ENCODE data around the gene SNRPA1.

The SNRPA1 gene

GRCh38 chr15:101248274-101248673 is 46.8 kb downstream of the SNRPA1 start:
- no peaks in the 10 kb centered on the region for H3K27me3 Mint-ChIP-seq
- H3K9me3 Mint-ChIP-seq (ENCODE audit: low read depth) = no peaks in the 10 kb centered on the region
- peak overlapping the region; percentile 90 for H3K4me3 Mint-ChIP-seq
- H3K4me1 Mint-ChIP-seq (ENCODE audit: low read depth) = peaks cover 77% of the 10 kb centered on the region
- H3K36me3 Mint-ChIP-seq = peaks cover 19% of the 10 kb centered on the region
- peak overlapping the region; percentile 72 for H3K27ac Mint-ChIP-seq

GRCh38 chr15:101246824-101247745 is 48.0 kb downstream of the SNRPA1 start:
- H3K36me3 Mint-ChIP-seq = peaks cover 20% of the 10 kb centered on the region
- no peaks in the 10 kb centered on the region for H3K27me3 Mint-ChIP-seq
- peak overlapping the region; percentile 91 for H3K27ac Mint-ChIP-seq
- H3K4me3 Mint-ChIP-seq = peak overlapping the region; percentile 90
- H3K4me1 Mint-ChIP-seq (ENCODE audit: low read depth) = peaks cover 78% of the 10 kb centered on the region
- H3K9me3 Mint-ChIP-seq (ENCODE audit: low read depth) = no peaks in the 10 kb centered on the region

GRCh38 chr15:101246391-101246790 is 48.7 kb downstream of the SNRPA1 start:
- peak overlapping the region; percentile 90 for H3K4me3 Mint-ChIP-seq
- H3K36me3 Mint-ChIP-seq = peaks cover 22% of the 10 kb centered on the region

DNA sequence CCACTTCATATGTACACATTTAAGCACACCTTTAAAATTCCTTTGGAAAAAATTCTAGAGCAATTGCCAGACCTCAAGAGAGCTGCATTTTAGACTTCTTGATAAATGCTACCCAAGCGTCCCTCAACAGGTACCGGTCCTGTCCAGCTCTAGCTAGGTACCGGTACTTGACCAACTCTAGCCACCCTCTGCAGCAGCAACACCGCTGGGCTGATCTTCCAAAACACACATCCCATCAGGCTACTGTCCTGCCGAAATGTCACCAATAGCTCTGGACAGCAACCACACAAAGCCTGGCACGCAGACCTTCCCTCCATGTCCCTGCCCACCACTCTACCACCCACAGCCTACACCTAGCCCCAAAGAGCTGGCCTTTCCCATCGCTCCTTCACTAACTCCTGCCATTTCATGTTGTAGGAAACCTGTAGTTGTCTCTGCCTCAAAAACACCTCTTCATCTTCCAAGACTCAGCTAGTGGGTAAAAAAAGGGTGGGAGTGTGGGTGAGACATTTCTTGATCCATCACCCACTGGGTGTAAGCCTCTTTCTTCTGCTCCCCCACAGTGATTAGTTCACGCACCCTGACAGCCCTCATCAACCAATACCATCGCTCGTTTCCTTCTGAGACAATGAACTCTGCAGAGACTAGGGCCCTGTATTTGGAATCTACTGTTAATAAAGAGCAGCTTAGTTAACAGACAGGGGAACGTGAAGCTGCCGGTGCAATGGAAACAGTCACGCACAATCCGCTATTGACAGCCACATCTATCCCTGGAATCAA is 50.0 kb downstream of the SNRPA1 start:
- Mint-ChIP-seq H3K4me3 (peak overlapping the region; percentile 90), H3K9me3 (ENCODE audit: low read depth) (no peaks in the 10 kb centered on the region), H3K27me3 (no peaks in the 10 kb centered on the region), H3K4me1 (ENCODE audit: low read depth) (peaks cover 87% of the 10 kb centered on the region), H3K36me3 (peaks cover 20% of the 10 kb centered on the region), H3K27ac (peak overlapping the region; percentile 91)

More at GRCh38 chr15:101246391-101246790, 48.7 kb downstream of the SNRPA1 start:
- no peaks in the 10 kb centered on the region for H3K9me3 Mint-ChIP-seq (ENCODE audit: low read depth)
- peak overlapping the region; percentile 91 for H3K27ac Mint-ChIP-seq
- H3K27me3 Mint-ChIP-seq = no peaks in the 10 kb centered on the region
- H3K4me1 Mint-ChIP-seq (ENCODE audit: low read depth) = peaks cover 85% of the 10 kb centered on the region

GRCh38 chr15:101244036-101244781 is 50.8 kb downstream of the SNRPA1 start:
- H3K4me3 Mint-ChIP-seq = peak overlapping the region; percentile 90
- no peaks in the 10 kb centered on the region for H3K9me3 Mint-ChIP-seq (ENCODE audit: low read depth)
- H3K4me1 Mint-ChIP-seq (ENCODE audit: low read depth) = peaks cover 89% of the 10 kb centered on the region

GRCh38 chr15:101243420-101243819 is 51.6 kb downstream of the SNRPA1 start:
- H3K36me3 Mint-ChIP-seq = peaks cover 17% of the 10 kb centered on the region
- H3K9me3 Mint-ChIP-seq (ENCODE audit: low read depth) = no peaks in the 10 kb centered on the region
- peak overlapping the region; percentile 90 for H3K4me3 Mint-ChIP-seq
- peaks cover 92% of the 10 kb centered on the region for H3K4me1 Mint-ChIP-seq (ENCODE audit: low read depth)
- H3K27me3 Mint-ChIP-seq = no peaks in the 10 kb centered on the region
- peak overlapping the region; percentile 91 for H3K27ac Mint-ChIP-seq

More at GRCh38 chr15:101244036-101244781, 50.8 kb downstream of the SNRPA1 start:
- peaks cover 20% of the 10 kb centered on the region for H3K36me3 Mint-ChIP-seq
- H3K27me3 Mint-ChIP-seq = no peaks in the 10 kb centered on the region
- peak overlapping the region; percentile 91 for H3K27ac Mint-ChIP-seq

GRCh38 chr15:101242999-101243336 is 52.1 kb downstream of the SNRPA1 start:
- Mint-ChIP-seq H3K9me3 (ENCODE audit: low read depth) (no peaks in the 10 kb centered on the region), H3K27me3 (no peaks in the 10 kb centered on the region), H3K4me1 (ENCODE audit: low read depth) (peaks cover 91% of the 10 kb centered on the region), H3K27ac (peak overlapping the region; percentile 91), H3K4me3 (peak overlapping the region; percentile 90), H3K36me3 (peaks cover 17% of the 10 kb centered on the region)

GRCh38 chr15:101242160-101242998 is 52.7 kb downstream of the SNRPA1 start:
- H3K27me3 Mint-ChIP-seq = no peaks in the 10 kb centered on the region
- peaks cover 17% of the 10 kb centered on the region for H3K36me3 Mint-ChIP-seq
- H3K4me3 Mint-ChIP-seq = peak overlapping the region; percentile 90

DNA sequence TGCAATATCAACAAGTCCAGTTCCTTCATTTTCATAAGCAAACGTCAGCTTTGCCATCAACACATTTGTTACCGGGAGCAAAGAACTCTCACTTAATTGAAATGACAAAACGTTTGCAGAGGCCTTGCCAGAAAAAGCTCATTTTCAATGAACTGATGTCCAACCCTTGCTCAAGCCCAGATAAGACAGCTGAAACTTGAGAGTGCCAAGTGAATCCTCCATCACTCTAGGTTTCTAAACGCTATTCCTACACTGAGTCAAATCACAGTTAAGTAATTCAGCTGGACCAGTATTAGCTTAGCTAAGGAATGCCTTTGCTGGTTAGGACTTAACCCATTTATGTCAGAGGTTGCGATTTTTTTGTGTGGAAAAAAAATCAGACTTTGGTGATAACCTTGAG is 54.7 kb downstream of the SNRPA1 start:
- Mint-ChIP-seq H3K4me3 (peak overlapping the region; percentile 20), H3K27me3 (no peaks in the 10 kb centered on the region), H3K4me1 (ENCODE audit: low read depth) (peaks cover 79% of the 10 kb centered on the region), H3K27ac (peak overlapping the region; percentile 89), H3K36me3 (peaks cover 18% of the 10 kb centered on the region), H3K9me3 (ENCODE audit: low read depth) (no peaks in the 10 kb centered on the region)

More at GRCh38 chr15:101242160-101242998, 52.7 kb downstream of the SNRPA1 start:
- H3K9me3 Mint-ChIP-seq (ENCODE audit: low read depth) = no peaks in the 10 kb centered on the region
- peak overlapping the region; percentile 91 for H3K27ac Mint-ChIP-seq
- peaks cover 87% of the 10 kb centered on the region for H3K4me1 Mint-ChIP-seq (ENCODE audit: low read depth)

DNA sequence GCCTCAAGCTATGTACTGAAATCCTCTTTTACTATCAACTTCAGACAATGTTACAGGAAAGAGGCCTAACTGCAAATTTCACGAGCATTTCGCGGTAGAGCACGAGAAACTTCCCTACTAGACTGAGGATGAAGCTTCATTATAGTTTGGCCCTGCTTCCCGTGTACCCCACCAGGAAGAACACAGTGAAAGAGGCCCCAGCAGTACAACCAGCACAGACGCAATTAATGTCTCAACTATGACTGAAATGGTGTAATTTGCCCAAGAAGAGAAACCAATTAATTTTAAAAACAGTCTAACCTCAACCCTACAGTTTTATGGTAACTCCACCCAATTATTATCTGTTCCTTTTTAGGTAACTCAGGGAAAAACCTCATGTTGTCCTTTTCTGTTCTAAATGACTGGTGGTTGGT is 55.3 kb downstream of the SNRPA1 start:
- Mint-ChIP-seq H3K36me3 (peaks cover 15% of the 10 kb centered on the region), H3K9me3 (ENCODE audit: low read depth) (no peaks in the 10 kb centered on the region), H3K27me3 (no peaks in the 10 kb centered on the region), H3K4me1 (ENCODE audit: low read depth) (peaks cover 74% of the 10 kb centered on the region), H3K27ac (peak overlapping the region; percentile 89), H3K4me3 (peak overlapping the region; percentile 70)

DNA sequence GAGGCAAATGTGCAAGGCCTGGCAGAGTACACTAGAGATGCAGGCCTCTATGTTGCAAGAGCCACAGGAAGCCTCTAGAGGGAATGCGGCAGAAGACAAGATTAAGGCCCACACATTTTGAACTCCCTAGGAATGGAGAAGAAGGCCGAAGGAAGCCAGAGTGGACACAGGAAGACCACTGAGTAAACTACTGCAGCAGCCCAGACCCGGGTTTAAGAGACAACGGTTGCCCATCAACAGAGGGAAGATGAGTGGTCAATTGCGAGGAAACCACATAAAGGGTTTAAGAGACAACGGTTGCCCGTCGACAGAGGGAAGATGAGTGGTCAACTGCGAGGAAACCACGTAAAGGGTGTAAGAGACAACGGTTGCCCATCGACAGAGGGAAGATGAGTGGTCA is 57.8 kb downstream of the SNRPA1 start:
- no peak overlapping the region for H3K27ac Mint-ChIP-seq
- peaks cover 27% of the 10 kb centered on the region for H3K36me3 Mint-ChIP-seq
- no peak overlapping the region for H3K4me3 Mint-ChIP-seq
- no peaks in the 10 kb centered on the region for H3K9me3 Mint-ChIP-seq (ENCODE audit: low read depth)
- H3K4me1 Mint-ChIP-seq (ENCODE audit: low read depth) = peaks cover 67% of the 10 kb centered on the region
- no peaks in the 10 kb centered on the region for H3K27me3 Mint-ChIP-seq

DNA sequence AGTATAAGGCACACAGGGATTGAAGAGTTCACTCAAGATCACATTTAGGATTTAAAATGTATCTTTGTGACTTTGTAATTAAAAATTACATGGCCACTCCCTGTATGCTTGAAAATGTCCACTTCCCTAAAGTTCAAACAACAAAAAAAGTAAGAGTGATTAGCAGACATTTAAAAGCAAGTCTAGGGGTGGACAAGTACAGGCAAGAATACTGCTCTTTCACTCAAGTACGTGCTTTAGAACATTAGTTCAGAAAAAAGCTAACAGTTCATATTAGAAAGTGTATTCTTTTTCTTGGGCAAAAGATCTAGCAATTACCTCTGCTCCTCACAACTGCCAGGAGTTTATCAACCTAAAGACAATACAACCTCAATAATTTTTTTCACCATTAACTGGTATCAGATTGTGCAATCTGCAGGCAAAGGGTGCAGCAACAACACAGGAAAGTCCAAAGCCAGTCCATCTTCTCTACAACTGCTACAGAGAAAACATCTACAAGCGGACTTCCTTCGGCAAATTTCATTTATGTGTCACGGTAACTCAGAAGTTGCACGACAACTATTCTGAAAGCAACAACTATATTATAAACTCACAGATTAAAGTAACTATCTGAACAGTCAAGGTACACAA is 61.3 kb downstream of the SNRPA1 start:
- Mint-ChIP-seq H3K36me3 (peaks cover 39% of the 10 kb centered on the region), H3K4me1 (ENCODE audit: low read depth) (peaks cover 60% of the 10 kb centered on the region), H3K4me3 (no peak overlapping the region), H3K27me3 (no peaks in the 10 kb centered on the region), H3K9me3 (ENCODE audit: low read depth) (no peaks in the 10 kb centered on the region), H3K27ac (peak overlapping the region; percentile 34)

DNA sequence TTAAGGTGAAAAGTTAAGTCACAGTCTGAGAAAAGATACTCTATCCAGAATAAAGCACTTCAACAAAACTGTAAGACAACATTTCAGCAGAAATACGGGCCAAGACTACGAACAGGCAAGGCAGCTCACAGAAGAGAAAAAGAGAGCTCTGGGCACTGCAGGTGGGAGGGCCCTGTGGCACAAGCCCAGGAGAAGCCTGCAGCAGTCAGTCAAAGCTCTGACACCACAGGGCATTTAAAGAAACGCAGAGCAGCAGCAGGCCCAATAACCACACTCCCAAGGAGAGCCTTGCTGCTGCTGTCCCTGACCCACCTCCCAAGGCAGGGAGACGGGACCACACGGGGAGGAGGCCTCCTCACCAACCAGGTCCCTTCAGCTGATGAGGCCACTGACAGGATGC is 62.4 kb downstream of the SNRPA1 start:
- Mint-ChIP-seq H3K4me3 (peak overlapping the region; percentile 22), H3K27me3 (no peaks in the 10 kb centered on the region), H3K27ac (no peak overlapping the region), H3K4me1 (ENCODE audit: low read depth) (peaks cover 60% of the 10 kb centered on the region), H3K36me3 (peaks cover 48% of the 10 kb centered on the region), H3K9me3 (ENCODE audit: low read depth) (peaks cover 8% of the 10 kb centered on the region)

Data from activated naive CD8-positive, alpha-beta T cell (primary cell).